ENCODE data around the gene ADH1B.

Gene ADH1B

DNA sequence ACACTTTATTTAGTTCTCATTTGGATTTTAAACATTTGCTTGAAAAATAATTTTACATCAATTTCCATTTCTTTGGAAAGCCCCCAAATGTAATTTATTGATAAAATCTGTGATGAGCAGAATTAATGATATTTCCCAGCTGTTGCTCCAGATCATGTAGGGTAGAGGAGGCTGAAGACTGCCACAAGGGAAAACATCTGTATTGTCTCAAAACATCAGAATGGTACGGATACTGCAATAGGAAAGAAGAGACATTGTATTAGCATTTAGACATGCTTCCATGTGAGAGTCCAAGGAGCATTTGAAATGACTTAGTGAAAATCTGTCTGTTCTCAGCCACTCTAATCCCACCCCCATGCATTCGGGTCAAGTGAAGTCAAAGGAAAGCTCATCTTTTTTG, 44.8 kb downstream of the ADH1B start:
- Histone ChIP-seq H3K4me2 (ENCODE audit: insufficient read depth, low read length, poor library complexity, severe bottlenecking) (no peak overlapping the region), H3K4ac (ENCODE audit: low read length) (no peak overlapping the region), H4K8ac (ENCODE audit: low read depth, low read length) (no peak overlapping the region), H3K9me3 (replicated peaks in 1 of 2; ENCODE audit: control insufficient read depth in 2 of 2, insufficient read depth in 1 of 2, low read depth in 1 of 2, low read length in 2 of 2) (no peaks in the 10 kb centered on the region), H2BK120ac (ENCODE audit: low read depth, low read length) (no peak overlapping the region), H3K14ac (ENCODE audit: low read length) (no peak overlapping the region), H3K27ac (replicated peaks; ENCODE audit: low read length) (no peak overlapping the region), H3K4me3 (ENCODE audit: low read length in 2 of 2) (no peak overlapping the region), H2AFZ (ENCODE audit: low read length) (no peak overlapping the region), H2BK15ac (ENCODE audit: low read length) (no peak overlapping the region), H3K79me1 (ENCODE audit: low read depth, low read length) (no peaks in the 10 kb centered on the region), H3K9ac (ENCODE audit: low read depth, low read length, poor library complexity) (no peak overlapping the region), H3K36me3 (replicated peaks in 1 of 2; ENCODE audit: control insufficient read depth in 2 of 2, insufficient read depth in 2 of 2, low read length in 2 of 2) (no peaks in the 10 kb centered on the region), H4K91ac (ENCODE audit: low read depth, low read length, poor library complexity) (no peak overlapping the region), H2BK12ac (ENCODE audit: low read length) (no peak overlapping the region), H2BK5ac (ENCODE audit: low read length) (no peak overlapping the region), H3K27me3 (ENCODE audit: control insufficient read depth in 3 of 3, insufficient read depth in 3 of 3, low read depth in 1 of 3, low read length in 3 of 3) (no peaks in the 10 kb centered on the region), H3K4me1 (ENCODE audit: control insufficient read depth in 2 of 2, insufficient read depth in 1 of 2, low read depth in 1 of 2, low read length in 2 of 2) (no peaks in the 10 kb centered on the region), H2AK5ac (ENCODE audit: low read depth, low read length) (no peak overlapping the region), H3K23ac (ENCODE audit: low read depth, low read length, poor library complexity) (no peak overlapping the region), H3K18ac (ENCODE audit: low read length) (no peak overlapping the region)
- no CpG with 5 or more reads among the region's 2 CpGs for WGBS, 2 donors (ENCODE audit: extremely low coverage in 2 of 2, insufficient read length in 2 of 2, insufficient replicate concordance in 1 of 2)
- DNase-seq (ENCODE audit: low spot score): no peak

- H3K9me3 ChIP-seq (replicated peaks in 1 of 2; ENCODE audit: control insufficient read depth in 2 of 2, insufficient read depth in 1 of 2, low read depth in 1 of 2, low read length in 2 of 2): no peaks in the 10 kb centered on the region
- H2AFZ ChIP-seq (ENCODE audit: low read length): no peak overlapping the region
- no CpG with 5 or more reads among the region's 3 CpGs for WGBS, 2 donors (ENCODE audit: extremely low coverage in 2 of 2, insufficient read length in 2 of 2, insufficient replicate concordance in 1 of 2)
- H3K18ac ChIP-seq (ENCODE audit: low read length): no peak overlapping the region
- no peak overlapping the region for H3K27ac ChIP-seq (replicated peaks; ENCODE audit: low read length)
- no peak for DNase-seq (ENCODE audit: low spot score)
- H3K36me3 ChIP-seq (replicated peaks in 1 of 2; ENCODE audit: control insufficient read depth in 2 of 2, insufficient read depth in 2 of 2, low read length in 2 of 2): no peaks in the 10 kb centered on the region
- H2BK120ac ChIP-seq (ENCODE audit: low read depth, low read length): no peak overlapping the region
- no peak overlapping the region for H3K9ac ChIP-seq (ENCODE audit: low read depth, low read length, poor library complexity)
- no peak overlapping the region for H4K8ac ChIP-seq (ENCODE audit: low read depth, low read length)
- no peak overlapping the region for H3K4me3 ChIP-seq (ENCODE audit: low read length in 2 of 2)
- no peaks in the 10 kb centered on the region for H3K79me1 ChIP-seq (ENCODE audit: low read depth, low read length)
- H3K23ac ChIP-seq (ENCODE audit: low read depth, low read length, poor library complexity): no peak overlapping the region
- no peak overlapping the region for H2BK5ac ChIP-seq (ENCODE audit: low read length)
- H3K4ac ChIP-seq (ENCODE audit: low read length): no peak overlapping the region
- H3K27me3 ChIP-seq (ENCODE audit: control insufficient read depth in 3 of 3, insufficient read depth in 3 of 3, low read depth in 1 of 3, low read length in 3 of 3): no peaks in the 10 kb centered on the region
- H4K91ac ChIP-seq (ENCODE audit: low read depth, low read length, poor library complexity): no peak overlapping the region
- no peak overlapping the region for H3K4me2 ChIP-seq (ENCODE audit: insufficient read depth, low read length, poor library complexity, severe bottlenecking)
- H2BK12ac ChIP-seq (ENCODE audit: low read length): no peak overlapping the region
- H3K14ac ChIP-seq (ENCODE audit: low read length): no peak overlapping the region
- H2AK5ac ChIP-seq (ENCODE audit: low read depth, low read length): no peak overlapping the region
- H3K4me1 ChIP-seq (ENCODE audit: control insufficient read depth in 2 of 2, insufficient read depth in 1 of 2, low read depth in 1 of 2, low read length in 2 of 2): no peaks in the 10 kb centered on the region
- H2BK15ac ChIP-seq (ENCODE audit: low read length): no peak overlapping the region
These were observed 45.3 kb downstream of the ADH1B start for GRCh38 chr4:99275885-99276284.

GRCh38 chr4:99275050-99275449, 46.2 kb downstream of the ADH1B start:
- H3K9me3 ChIP-seq (replicated peaks in 1 of 2; ENCODE audit: control insufficient read depth in 2 of 2, insufficient read depth in 1 of 2, low read depth in 1 of 2, low read length in 2 of 2): no peaks in the 10 kb centered on the region
- H3K36me3 ChIP-seq (replicated peaks in 1 of 2; ENCODE audit: control insufficient read depth in 2 of 2, insufficient read depth in 2 of 2, low read length in 2 of 2): no peaks in the 10 kb centered on the region
- no peak for DNase-seq (ENCODE audit: low spot score)
- H3K18ac ChIP-seq (ENCODE audit: low read length): no peak overlapping the region
- no peak overlapping the region for H2BK5ac ChIP-seq (ENCODE audit: low read length)
- no peak overlapping the region for H4K91ac ChIP-seq (ENCODE audit: low read depth, low read length, poor library complexity)
- H4K8ac ChIP-seq (ENCODE audit: low read depth, low read length): no peak overlapping the region
- H2BK15ac ChIP-seq (ENCODE audit: low read length): no peak overlapping the region
- no peak overlapping the region for H2BK12ac ChIP-seq (ENCODE audit: low read length)
- no peak overlapping the region for H2AK5ac ChIP-seq (ENCODE audit: low read depth, low read length)
- no peak overlapping the region for H3K14ac ChIP-seq (ENCODE audit: low read length)
- no peak overlapping the region for H3K27ac ChIP-seq (replicated peaks; ENCODE audit: low read length)
- no peak overlapping the region for H2AFZ ChIP-seq (ENCODE audit: low read length)
- H3K27me3 ChIP-seq (ENCODE audit: control insufficient read depth in 3 of 3, insufficient read depth in 3 of 3, low read depth in 1 of 3, low read length in 3 of 3): no peaks in the 10 kb centered on the region
- H2BK120ac ChIP-seq (ENCODE audit: low read depth, low read length): no peak overlapping the region
- no peaks in the 10 kb centered on the region for H3K4me1 ChIP-seq (ENCODE audit: control insufficient read depth in 2 of 2, insufficient read depth in 1 of 2, low read depth in 1 of 2, low read length in 2 of 2)
- H3K79me1 ChIP-seq (ENCODE audit: low read depth, low read length): no peaks in the 10 kb centered on the region
- H3K9ac ChIP-seq (ENCODE audit: low read depth, low read length, poor library complexity): no peak overlapping the region
- no peak overlapping the region for H3K4me3 ChIP-seq (ENCODE audit: low read length in 2 of 2)
- no peak overlapping the region for H3K4ac ChIP-seq (ENCODE audit: low read length)
- WGBS, 2 donors (ENCODE audit: extremely low coverage in 2 of 2, insufficient read length in 2 of 2, insufficient replicate concordance in 1 of 2): no CpG with 5 or more reads among the region's 5 CpGs
- H3K23ac ChIP-seq (ENCODE audit: low read depth, low read length, poor library complexity): no peak overlapping the region
- no peak overlapping the region for H3K4me2 ChIP-seq (ENCODE audit: insufficient read depth, low read length, poor library complexity, severe bottlenecking)

- H3K79me1 ChIP-seq (ENCODE audit: low read depth, low read length): no peaks in the 10 kb centered on the region
- H3K14ac ChIP-seq (ENCODE audit: low read length): no peak overlapping the region
- no peaks in the 10 kb centered on the region for H3K27me3 ChIP-seq (ENCODE audit: control insufficient read depth in 3 of 3, insufficient read depth in 3 of 3, low read depth in 1 of 3, low read length in 3 of 3)
- no peaks in the 10 kb centered on the region for H3K9me3 ChIP-seq (replicated peaks in 1 of 2; ENCODE audit: control insufficient read depth in 2 of 2, insufficient read depth in 1 of 2, low read depth in 1 of 2, low read length in 2 of 2)
- no peak overlapping the region for H4K91ac ChIP-seq (ENCODE audit: low read depth, low read length, poor library complexity)
- no peak for DNase-seq (ENCODE audit: low spot score)
- no peak overlapping the region for H3K27ac ChIP-seq (replicated peaks; ENCODE audit: low read length)
- WGBS, 2 donors (ENCODE audit: extremely low coverage in 2 of 2, insufficient read length in 2 of 2, insufficient replicate concordance in 1 of 2): no CpG with 5 or more reads among the region's 2 CpGs
- H2BK120ac ChIP-seq (ENCODE audit: low read depth, low read length): no peak overlapping the region
- no peak overlapping the region for H3K18ac ChIP-seq (ENCODE audit: low read length)
- no peak overlapping the region for H3K4ac ChIP-seq (ENCODE audit: low read length)
- H3K23ac ChIP-seq (ENCODE audit: low read depth, low read length, poor library complexity): no peak overlapping the region
- no peak overlapping the region for H2BK5ac ChIP-seq (ENCODE audit: low read length)
- H2AFZ ChIP-seq (ENCODE audit: low read length): no peak overlapping the region
- no peak overlapping the region for H3K9ac ChIP-seq (ENCODE audit: low read depth, low read length, poor library complexity)
- H4K8ac ChIP-seq (ENCODE audit: low read depth, low read length): no peak overlapping the region
- no peak overlapping the region for H2AK5ac ChIP-seq (ENCODE audit: low read depth, low read length)
- H2BK15ac ChIP-seq (ENCODE audit: low read length): no peak overlapping the region
- H2BK12ac ChIP-seq (ENCODE audit: low read length): no peak overlapping the region
- no peaks in the 10 kb centered on the region for H3K36me3 ChIP-seq (replicated peaks in 1 of 2; ENCODE audit: control insufficient read depth in 2 of 2, insufficient read depth in 2 of 2, low read length in 2 of 2)
- H3K4me2 ChIP-seq (ENCODE audit: insufficient read depth, low read length, poor library complexity, severe bottlenecking): no peak overlapping the region
- no peak overlapping the region for H3K4me3 ChIP-seq (ENCODE audit: low read length in 2 of 2)
- no peaks in the 10 kb centered on the region for H3K4me1 ChIP-seq (ENCODE audit: control insufficient read depth in 2 of 2, insufficient read depth in 1 of 2, low read depth in 1 of 2, low read length in 2 of 2)
These were observed 47.5 kb downstream of the ADH1B start for GRCh38 chr4:99273704-99274103.
